Measurements from ENCODE around the gene LRBA. TPM values are rescaled to one million over a fixed set of nuclear protein-coding genes. Genes with fewer than 3 reads are reported as not detected.
"Not testable (repeated sequence)": the region's sequence is repeated elsewhere in the genome, so short reads cannot be mapped to it uniquely, and the experiment has no call there.

LRBA gene
- polyA plus RNA-seq, 3 donors from 2014 or later, result 18.1 to 25.3 (median 19.6) TPM

- Mint-ChIP-seq H3K27ac (no peak overlapping the region), H3K9me3 (no peaks in the 10 kb centered on the region), H3K36me3 (peaks cover 7 to 25% (median 12%) of the 10 kb centered on the region in 3 donors), H3K27me3 (ENCODE audit: low read depth in 3 of 3) (peaks cover 0 to 1% (median 0%) of the 10 kb centered on the region in 3 donors), H3K4me1 (peaks cover 0 to 5% of the 10 kb centered on the region in 2 donors), H3K4me3 (no peak overlapping the region)
- no peak for DNase-seq
Measured at GRCh38 chr4:150681063-150681462, 334.0 kb downstream of the LRBA start.

GRCh38 chr4:150680651-150681050 lies 334.4 kb downstream of the LRBA start:
- peak overlapping the region in 1 of 6 donors; percentile 5 for H3K27ac Mint-ChIP-seq
- no peak for DNase-seq
- H3K4me1 Mint-ChIP-seq, result peaks cover 0 to 5% of the 10 kb centered on the region in 2 donors
- H3K9me3 Mint-ChIP-seq, result no peaks in the 10 kb centered on the region
- peaks cover 0 to 1% (median 0%) of the 10 kb centered on the region in 3 donors for H3K27me3 Mint-ChIP-seq (ENCODE audit: low read depth in 3 of 3)
- peaks cover 7 to 25% (median 12%) of the 10 kb centered on the region in 3 donors for H3K36me3 Mint-ChIP-seq
- H3K4me3 Mint-ChIP-seq, result no peak overlapping the region

GRCh38 chr4:150679765-150680343 lies 335.2 kb downstream of the LRBA start:
- peaks cover 7 to 25% (median 12%) of the 10 kb centered on the region in 3 donors for H3K36me3 Mint-ChIP-seq
- peaks cover 0 to 5% of the 10 kb centered on the region in 2 donors for H3K4me1 Mint-ChIP-seq
- H3K27me3 Mint-ChIP-seq (ENCODE audit: low read depth in 3 of 3), result peaks cover 0 to 1% (median 0%) of the 10 kb centered on the region in 3 donors
- H3K4me3 Mint-ChIP-seq, result no peak overlapping the region
- H3K9me3 Mint-ChIP-seq, result no peaks in the 10 kb centered on the region
- no peak overlapping the region for H3K27ac Mint-ChIP-seq
- DNase-seq, result no peak

GRCh38 chr4:150679018-150679764 lies 335.9 kb downstream of the LRBA start:
- no peak for DNase-seq
- Mint-ChIP-seq H3K27me3 (ENCODE audit: low read depth in 3 of 3) (peaks cover 0 to 1% (median 0%) of the 10 kb centered on the region in 3 donors), H3K9me3 (no peaks in the 10 kb centered on the region)

GRCh38 chr4:150673793-150674192 lies 341.3 kb downstream of the LRBA start:
- no peaks in the 10 kb centered on the region for H3K9me3 Mint-ChIP-seq
- peaks cover 0 to 1% (median 0%) of the 10 kb centered on the region in 3 donors for H3K27me3 Mint-ChIP-seq (ENCODE audit: low read depth in 3 of 3)
- peaks cover 0 to 9% (median 4%) of the 10 kb centered on the region in 3 donors for H3K36me3 Mint-ChIP-seq
- no peaks in the 10 kb centered on the region for H3K4me1 Mint-ChIP-seq
- H3K27ac Mint-ChIP-seq, result no peak overlapping the region
- H3K4me3 Mint-ChIP-seq, result no peak overlapping the region
- DNase-seq, result no peak

More at GRCh38 chr4:150679018-150679764, 335.9 kb downstream of the LRBA start:
- Mint-ChIP-seq H3K4me1 (peaks cover 0 to 5% of the 10 kb centered on the region in 2 donors), H3K36me3 (peaks cover 7 to 25% (median 12%) of the 10 kb centered on the region in 3 donors), H3K27ac (no peak overlapping the region), H3K4me3 (no peak overlapping the region)

- DNase-seq, result no peak
- Mint-ChIP-seq H3K4me3 (no peak overlapping the region), H3K27ac (no peak overlapping the region), H3K36me3 (peaks cover 0 to 8% (median 0%) of the 10 kb centered on the region in 3 donors), H3K9me3 (no peaks in the 10 kb centered on the region), H3K27me3 (ENCODE audit: low read depth in 3 of 3) (no peaks in the 10 kb centered on the region), H3K4me1 (no peaks in the 10 kb centered on the region)
Measured at GRCh38 chr4:150668824-150669223, 346.3 kb downstream of the LRBA start.

GRCh38 chr4:150664935-150665334 lies 350.1 kb downstream of the LRBA start:
- Mint-ChIP-seq H3K36me3 (peaks cover 0 to 8% (median 0%) of the 10 kb centered on the region in 3 donors), H3K4me3 (no peak overlapping the region), H3K27ac (no peak overlapping the region), H3K27me3 (ENCODE audit: low read depth in 3 of 3) (no peaks in the 10 kb centered on the region), H3K9me3 (no peaks in the 10 kb centered on the region), H3K4me1 (peaks cover 0 to 9% of the 10 kb centered on the region in 2 donors)
- no peak for DNase-seq

- peak overlapping the region in 1 of 6 donors; percentile 33 for H3K27ac Mint-ChIP-seq
- H3K36me3 Mint-ChIP-seq, result peaks cover 0 to 5% (median 0%) of the 10 kb centered on the region in 3 donors
- no peak overlapping the region for H3K4me3 Mint-ChIP-seq
- peaks cover 0 to 9% of the 10 kb centered on the region in 2 donors for H3K4me1 Mint-ChIP-seq
- no peaks in the 10 kb centered on the region for H3K9me3 Mint-ChIP-seq
- no peaks in the 10 kb centered on the region for H3K27me3 Mint-ChIP-seq (ENCODE audit: low read depth in 3 of 3)
- DNase-seq, result no peak
Measured at GRCh38 chr4:150662686-150663085, 352.4 kb downstream of the LRBA start.

- H3K4me3 Mint-ChIP-seq; H3K9me3 Mint-ChIP-seq; H3K4me1 Mint-ChIP-seq; H3K36me3 Mint-ChIP-seq; H3K27ac Mint-ChIP-seq; H3K27me3 Mint-ChIP-seq (ENCODE audit: low read depth in 3 of 3); DNase-seq: not testable (repeated sequence)
Measured at GRCh38 chr4:150661551-150661950, 353.5 kb downstream of the LRBA start.

GRCh38 chr4:150658258-150658657 lies 356.8 kb downstream of the LRBA start:
- not testable (repeated sequence) for H3K36me3 Mint-ChIP-seq; H3K27ac Mint-ChIP-seq; H3K27me3 Mint-ChIP-seq (ENCODE audit: low read depth in 3 of 3); H3K9me3 Mint-ChIP-seq; H3K4me3 Mint-ChIP-seq; DNase-seq; H3K4me1 Mint-ChIP-seq

- Mint-ChIP-seq H3K27me3 (ENCODE audit: low read depth in 3 of 3) (no peaks in the 10 kb centered on the region), H3K27ac (no peak overlapping the region), H3K36me3 (peaks cover 0 to 7% (median 4%) of the 10 kb centered on the region in 3 donors), H3K4me1 (peaks cover 10 to 19% of the 10 kb centered on the region in 2 donors), H3K9me3 (no peaks in the 10 kb centered on the region), H3K4me3 (no peak overlapping the region)
- DNase-seq, result no peak
Measured at GRCh38 chr4:150656891-150657290, 358.2 kb downstream of the LRBA start.

GRCh38 chr4:150650751-150651150 lies 364.3 kb downstream of the LRBA start:
- Mint-ChIP-seq H3K27ac (no peak overlapping the region), H3K27me3 (ENCODE audit: low read depth in 3 of 3) (peaks cover 0 to 4% (median 0%) of the 10 kb centered on the region in 3 donors), H3K4me3 (no peak overlapping the region), H3K9me3 (no peaks in the 10 kb centered on the region), H3K36me3 (peaks cover 0 to under 1% (median 0%) of the 10 kb centered on the region in 3 donors), H3K4me1 (peaks cover 26 to 40% of the 10 kb centered on the region in 2 donors)
- DNase-seq, result no peak

- H3K27ac Mint-ChIP-seq, result peak overlapping the region; percentile 25 to 78 (median 52)
- no peaks in the 10 kb centered on the region for H3K9me3 Mint-ChIP-seq
- peak in 2 of 3 donors; percentile 14 to 21 for DNase-seq
- peaks cover 0 to 4% (median 0%) of the 10 kb centered on the region in 3 donors for H3K27me3 Mint-ChIP-seq (ENCODE audit: low read depth in 3 of 3)
- no peaks in the 10 kb centered on the region for H3K36me3 Mint-ChIP-seq
- H3K4me1 Mint-ChIP-seq, result peaks cover 23 to 34% of the 10 kb centered on the region in 2 donors
- peak overlapping the region in 3 of 5 donors; percentile 3 to 24 (median 13) for H3K4me3 Mint-ChIP-seq
Measured at GRCh38 chr4:150648123-150648522, 367.0 kb downstream of the LRBA start.

GRCh38 chr4:150647008-150647407 lies 368.1 kb downstream of the LRBA start:
- no peaks in the 10 kb centered on the region for H3K36me3 Mint-ChIP-seq
- no peak overlapping the region for H3K4me3 Mint-ChIP-seq
- H3K27me3 Mint-ChIP-seq (ENCODE audit: low read depth in 3 of 3), result peaks cover 0 to 4% (median 0%) of the 10 kb centered on the region in 3 donors
- no peak for DNase-seq
- no peak overlapping the region for H3K27ac Mint-ChIP-seq
- H3K9me3 Mint-ChIP-seq, result no peaks in the 10 kb centered on the region
- H3K4me1 Mint-ChIP-seq, result peaks cover 18 to 23% of the 10 kb centered on the region in 2 donors

All from immature natural killer cell (primary cell).